GM18861 (cell line): ENCODE data around the gene PROZ.

Experiments
- ATAC-seq: cut with Tn5 transposase; IDR thresholded peaks from one replicate; pipeline ENCODE4 v1.9.1; 2021; ENCODE audit not compliant: unreplicated experiment

PROZ gene

DNA sequence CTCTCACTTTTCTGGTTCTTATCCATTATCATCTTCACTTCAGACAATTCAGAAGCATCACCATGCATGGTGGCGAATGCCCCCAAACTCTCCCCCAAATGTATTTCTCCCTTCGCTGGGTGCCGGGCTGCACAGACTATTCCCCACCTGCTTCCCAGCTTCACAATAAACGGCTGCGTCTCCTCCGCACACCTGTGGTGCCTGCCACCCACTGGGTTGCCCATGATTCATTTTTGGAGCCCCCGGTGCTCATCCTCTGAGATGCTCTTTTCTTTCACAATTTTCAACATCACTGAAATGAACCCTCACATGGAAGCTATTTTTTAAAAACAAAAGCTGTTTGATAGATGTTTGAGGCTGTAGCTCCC, 38.6 kb upstream of the PROZ start:
- ATAC-seq, result no peak

- no peak for ATAC-seq
Measured at GRCh38 chr13:113120300-113121182, 37.9 kb upstream of the PROZ start.

- no peak for ATAC-seq
Measured at GRCh38 chr13:113121183-113121927, 37.1 kb upstream of the PROZ start.

- ATAC-seq, result no peak
Measured at GRCh38 chr13:113121928-113122471, 36.4 kb upstream of the PROZ start.

- ATAC-seq, result no peak
Measured at GRCh38 chr13:113122550-113123225, 35.8 kb upstream of the PROZ start, which contains the start of gene F10. Gene F10 (plus strand): TSS chr13:113122799. CDS start chr13:113122856, 57 bp downstream.

- ATAC-seq, result no peak
Measured at GRCh38 chr13:113123226-113124201, 34.9 kb upstream of the PROZ start.

- ATAC-seq, result no peak
Measured at GRCh38 chr13:113124211-113124970, 34.1 kb upstream of the PROZ start.

DNA sequence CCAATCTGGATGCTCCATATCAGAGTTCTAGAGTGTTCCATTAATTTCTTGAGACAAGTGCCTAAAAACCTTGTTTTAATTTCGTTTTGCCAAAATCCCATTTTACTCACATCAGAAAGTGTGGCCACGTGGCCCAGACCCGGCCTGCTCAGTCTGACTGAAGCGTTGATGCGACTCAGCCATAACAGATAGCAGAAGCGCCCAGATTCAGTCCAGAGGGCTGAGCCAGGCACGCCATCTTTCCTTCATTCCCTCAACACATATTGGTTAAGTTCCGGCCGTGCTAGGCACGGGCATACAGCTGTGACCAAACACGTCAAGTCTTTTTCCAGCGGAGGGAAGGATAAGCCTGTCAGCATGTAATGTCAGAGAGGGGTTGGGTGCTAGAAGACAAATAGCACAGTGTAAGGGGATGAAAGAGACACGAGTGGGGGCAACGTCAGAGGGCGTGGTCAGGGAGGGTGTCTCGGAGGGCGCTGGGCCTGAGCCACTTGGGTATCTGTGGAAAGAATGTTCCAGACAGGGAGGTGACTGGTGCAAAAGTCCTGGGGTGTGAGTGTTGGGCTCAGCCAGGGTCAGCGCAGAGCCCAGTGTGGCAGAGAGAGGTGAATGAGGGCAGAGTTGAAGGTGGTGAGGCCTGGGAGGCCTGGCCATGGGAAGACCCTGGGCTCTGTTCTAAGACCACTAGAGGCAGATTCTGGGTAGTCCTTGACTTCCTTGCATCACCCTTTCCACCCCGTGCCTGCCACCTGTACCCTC, 32.8 kb upstream of the PROZ start:
- ATAC-seq, result no peak

DNA sequence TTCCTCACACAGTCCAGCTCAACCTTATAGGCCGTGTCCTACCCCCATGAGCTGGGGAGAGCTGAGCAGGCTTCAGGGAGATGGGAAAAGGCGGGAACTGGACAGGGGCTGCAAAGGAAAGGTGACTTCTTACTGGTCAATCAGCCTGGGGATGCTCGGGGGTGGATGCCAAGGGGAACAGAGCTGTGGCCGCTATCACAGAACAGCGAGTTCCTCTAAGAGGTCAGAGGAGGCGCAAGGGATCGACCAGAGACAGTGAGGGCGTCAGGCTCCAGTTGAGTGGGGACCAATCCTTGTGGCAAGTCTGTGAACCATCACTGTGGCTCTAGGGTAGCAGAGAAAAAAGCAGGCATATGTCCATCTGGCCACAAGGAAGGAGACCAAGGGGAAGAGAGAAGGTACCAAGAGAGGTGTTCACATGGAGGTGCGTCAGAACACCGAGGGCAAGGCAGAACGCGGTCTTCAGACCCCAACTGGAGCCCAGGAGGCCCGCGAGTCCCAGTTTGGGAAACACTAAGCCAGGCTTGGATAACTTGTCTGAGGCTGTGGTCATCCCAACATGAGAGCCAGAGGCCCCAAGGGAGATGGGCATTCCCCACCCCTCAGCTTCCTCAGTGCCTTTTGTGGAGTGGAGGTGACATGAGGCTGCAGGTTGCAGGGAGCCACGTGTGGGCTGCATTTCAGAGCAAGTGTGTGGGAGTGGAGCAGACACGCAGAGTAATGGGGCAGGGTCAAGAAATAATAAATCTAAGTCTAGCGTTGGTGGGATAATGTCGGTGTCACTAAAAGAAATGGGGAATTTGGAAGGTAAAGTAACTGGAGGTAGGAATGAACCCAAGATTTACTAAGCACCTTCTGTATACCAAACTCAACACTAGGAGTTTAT, 31.9 kb upstream of the PROZ start:
- ATAC-seq, result no peak

DNA sequence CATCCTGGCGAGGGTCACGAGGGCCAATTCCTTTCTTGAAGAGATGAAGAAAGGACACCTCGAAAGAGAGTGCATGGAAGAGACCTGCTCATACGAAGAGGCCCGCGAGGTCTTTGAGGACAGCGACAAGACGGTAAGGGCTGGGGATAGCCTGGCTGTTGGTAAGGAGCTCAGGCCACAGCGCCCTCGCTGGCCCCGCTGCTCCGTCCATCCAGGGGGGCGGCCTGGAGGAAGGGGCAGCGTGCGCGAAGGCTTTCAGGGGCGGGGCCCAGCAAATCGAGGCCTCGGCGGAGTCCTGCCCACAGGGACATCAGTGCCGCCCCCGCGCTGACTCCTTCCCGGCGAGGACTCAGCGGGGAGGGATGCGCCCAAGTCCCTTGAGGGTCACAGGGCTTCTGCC, 29.0 kb upstream of the PROZ start:
- ATAC-seq, result no peak

DNA sequence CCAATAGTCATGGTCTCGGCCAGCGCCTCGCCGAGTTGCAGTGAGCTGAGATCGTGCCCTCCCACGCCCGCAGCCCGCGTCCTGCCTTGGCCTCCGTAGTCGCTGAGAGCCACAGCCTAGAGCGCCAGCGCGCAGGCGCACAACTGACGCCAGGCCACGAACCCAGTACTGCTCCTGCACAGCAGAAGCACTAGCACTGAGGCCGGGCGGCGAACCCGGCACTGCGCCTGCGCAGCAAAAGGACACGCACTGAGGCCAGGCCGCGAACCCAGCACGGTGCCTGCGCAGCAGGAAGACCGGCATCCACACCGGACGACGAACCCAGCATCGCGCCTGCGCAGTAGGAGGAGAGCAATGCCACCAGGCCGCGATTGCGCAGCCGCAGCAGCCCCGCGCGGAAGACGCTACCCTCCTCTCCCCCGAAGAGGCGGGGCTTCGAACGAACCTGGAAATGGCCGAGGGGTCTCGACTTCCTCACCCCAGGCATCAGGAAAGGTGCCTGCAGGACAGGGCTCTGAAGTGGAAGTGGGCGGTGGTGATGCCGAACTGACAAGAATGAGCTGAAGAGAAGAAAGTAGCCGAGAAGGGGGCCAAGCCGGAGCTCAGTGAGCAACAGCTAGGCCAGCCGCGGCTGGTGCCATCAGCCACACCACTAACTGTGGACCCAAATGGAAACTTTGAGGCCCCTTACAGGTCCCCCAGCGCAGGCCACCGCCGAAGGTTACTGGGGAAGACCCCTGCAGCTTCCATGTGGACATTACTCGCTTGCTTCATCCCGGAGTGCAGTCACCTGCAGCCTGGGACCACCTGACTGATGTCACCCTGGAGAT, 28.3 kb upstream of the PROZ start:
- ATAC-seq, result no peak

DNA sequence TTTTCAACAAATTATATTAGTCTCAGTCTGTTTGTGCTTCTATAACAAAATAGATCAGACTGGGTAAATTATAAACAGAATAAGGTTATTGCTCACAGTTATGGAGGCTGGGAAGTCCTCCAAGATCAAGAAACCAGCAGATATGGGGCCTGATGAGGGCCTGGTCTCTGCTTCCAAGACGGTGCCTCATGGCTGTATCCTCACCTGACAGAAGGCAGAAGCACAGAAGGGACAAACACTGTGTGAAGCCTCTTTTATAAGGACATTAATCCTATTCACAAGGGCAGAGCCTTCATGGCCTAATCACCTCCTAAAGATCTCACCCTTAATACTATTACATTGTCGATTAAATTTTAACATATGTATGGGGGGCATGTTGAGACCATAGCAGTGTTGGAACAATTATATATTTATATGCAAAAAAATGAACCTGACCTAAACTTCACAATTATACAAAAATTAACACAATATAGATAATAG, 23.1 kb upstream of the PROZ start:
- no peak for ATAC-seq

DNA sequence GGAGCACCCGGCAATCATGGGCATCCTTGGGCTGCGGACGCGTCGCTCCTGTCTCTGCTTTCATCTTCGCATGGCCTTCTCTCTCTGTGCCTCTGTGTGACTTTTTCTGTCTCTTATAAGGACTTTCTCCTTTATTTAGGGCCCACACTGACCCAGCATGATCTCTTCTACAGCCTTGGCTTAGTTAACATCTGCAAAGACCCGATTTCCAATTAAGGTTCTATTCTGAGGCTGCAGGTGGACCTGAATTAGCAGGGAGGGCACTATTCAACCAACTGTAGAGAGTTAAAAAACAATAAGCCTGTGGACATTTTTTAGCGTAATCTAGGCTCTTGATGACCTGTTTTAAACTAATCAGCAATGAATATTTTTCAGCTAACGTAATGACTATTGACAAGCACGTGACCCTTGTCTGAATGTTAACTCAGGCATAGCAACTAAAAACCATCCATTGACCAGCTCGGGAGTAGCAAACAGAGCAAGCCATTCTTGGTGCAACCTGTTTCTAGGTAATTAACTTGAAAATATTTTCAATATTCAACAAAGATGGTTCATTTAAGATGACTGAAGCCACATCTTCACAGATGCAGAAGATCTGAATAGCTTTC, 20.7 kb upstream of the PROZ start:
- no peak for ATAC-seq

DNA sequence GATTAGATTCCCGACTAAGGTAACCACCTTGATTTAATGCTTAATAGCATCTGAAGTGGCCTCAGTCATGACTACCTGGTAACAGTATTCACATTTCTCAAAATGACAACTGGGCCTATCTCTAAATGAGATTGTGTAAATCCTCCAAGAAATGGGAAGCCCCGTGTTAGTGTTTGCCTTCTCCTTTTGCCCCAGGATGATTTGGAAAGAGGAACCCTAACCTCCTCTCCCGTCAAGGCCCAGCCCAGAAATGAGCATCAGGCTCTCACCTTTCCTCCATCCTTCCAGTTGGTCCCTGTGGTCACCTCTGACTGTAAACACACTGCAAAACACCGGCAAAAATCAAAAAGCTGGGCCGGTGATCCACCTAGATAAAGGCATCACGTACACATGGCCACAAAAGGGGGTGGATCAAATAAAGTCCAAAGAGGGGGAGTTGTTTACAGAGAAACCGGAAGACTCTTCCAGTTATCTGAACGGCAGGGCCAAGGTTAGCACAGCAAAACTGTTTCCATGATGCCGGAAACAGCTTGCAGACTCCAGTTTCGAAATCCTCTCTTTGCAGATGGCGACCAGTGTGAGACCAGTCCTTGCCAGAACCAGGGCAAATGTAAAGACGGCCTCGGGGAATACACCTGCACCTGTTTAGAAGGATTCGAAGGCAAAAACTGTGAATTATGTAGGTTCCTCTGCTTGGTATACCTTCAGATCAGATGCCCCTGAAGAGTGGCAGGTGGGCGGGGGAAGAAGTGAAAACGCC, 19.5 kb upstream of the PROZ start:
- ATAC-seq, result no peak

- no peak for ATAC-seq
Measured at GRCh38 chr13:113139577-113139976, 18.9 kb upstream of the PROZ start.
